SK-N-SH treated with all-trans-retinoic acid at 6 μM for 48 hours (cell line): Measurements from ENCODE around the gene TET3.

Experiments used
- CREB5 ChIP-seq: fragments of 250-450 bp; sonication (Bioruptor Pico); IDR thresholded peaks from 2 replicates; pipeline ENCODE4 v1.5.1; 2020; ENCODE audit warnings: low read depth, mild to moderate bottlenecking, moderate library complexity
- ISL1 ChIP-seq: fragments of 250-450 bp; sonication (Bioruptor Pico); IDR thresholded peaks from 2 replicates; pipeline ENCODE4 v2.1.2; 2022; ENCODE audit warnings: mild to moderate bottlenecking, moderate library complexity
- TF ChIP-seq, protein P1 (sequence below): fragments of 250-450 bp; sonication (Bioruptor Pico); IDR thresholded peaks from 2 replicates; pipeline ENCODE4 v1.8.0; 2021; ENCODE audit warnings: low read depth, mild to moderate bottlenecking, moderate library complexity, borderline replicate concordance

- TF ChIP-seq ISL1 (no peak), CREB5 (CRISPR knock-in tag) (no peak)
- TF ChIP-seq, protein P1, sequence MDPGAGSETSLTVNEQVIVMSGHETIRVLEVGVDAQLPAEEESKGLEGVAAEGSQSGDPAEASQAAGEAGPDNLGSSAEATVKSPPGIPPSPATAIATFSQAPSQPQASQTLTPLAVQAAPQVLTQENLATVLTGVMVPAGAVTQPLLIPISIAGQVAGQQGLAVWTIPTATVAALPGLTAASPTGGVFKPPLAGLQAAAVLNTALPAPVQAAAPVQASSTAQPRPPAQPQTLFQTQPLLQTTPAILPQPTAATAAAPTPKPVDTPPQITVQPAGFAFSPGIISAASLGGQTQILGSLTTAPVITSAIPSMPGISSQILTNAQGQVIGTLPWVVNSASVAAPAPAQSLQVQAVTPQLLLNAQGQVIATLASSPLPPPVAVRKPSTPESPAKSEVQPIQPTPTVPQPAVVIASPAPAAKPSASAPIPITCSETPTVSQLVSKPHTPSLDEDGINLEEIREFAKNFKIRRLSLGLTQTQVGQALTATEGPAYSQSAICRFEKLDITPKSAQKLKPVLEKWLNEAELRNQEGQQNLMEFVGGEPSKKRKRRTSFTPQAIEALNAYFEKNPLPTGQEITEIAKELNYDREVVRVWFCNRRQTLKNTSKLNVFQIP (CRISPR knock-in tag): no peak
These were observed 41.4 kb downstream of the TET3 start for GRCh38 chr2:74025971-74026612.
